CMK (cell line): ENCODE results near the gene CEP68.
"Not testable (repeated sequence)": the region's sequence is repeated elsewhere in the genome, so short reads cannot be mapped to it uniquely, and the experiment has no call there.

Experiments used
- DNase-seq: peaks from one replicate; pipeline ENCODE4 v3.0.0-alpha.2; 2010; ENCODE audit warnings: low read depth

The CEP68 gene

DNA sequence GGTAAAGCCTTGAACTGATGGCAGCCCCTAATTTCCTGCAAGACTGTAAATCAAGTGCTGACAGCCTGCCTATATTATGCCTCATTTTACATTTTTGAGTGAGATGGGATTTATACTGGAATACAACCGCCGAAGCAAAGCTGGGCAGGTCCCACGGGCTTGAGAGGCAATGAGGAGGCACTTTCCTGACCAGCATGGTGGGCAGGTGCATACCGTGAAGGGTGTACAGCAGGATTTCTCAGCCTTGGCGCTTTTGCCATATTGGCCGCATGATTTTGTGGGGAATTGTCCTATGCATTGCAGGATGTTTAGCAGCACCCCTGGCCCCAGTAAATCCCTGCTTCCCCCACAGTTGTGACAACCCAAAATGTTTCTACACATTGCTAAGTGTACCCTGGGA, 22.8 kb downstream of the CEP68 start:
- DNase-seq = no peak

DNA sequence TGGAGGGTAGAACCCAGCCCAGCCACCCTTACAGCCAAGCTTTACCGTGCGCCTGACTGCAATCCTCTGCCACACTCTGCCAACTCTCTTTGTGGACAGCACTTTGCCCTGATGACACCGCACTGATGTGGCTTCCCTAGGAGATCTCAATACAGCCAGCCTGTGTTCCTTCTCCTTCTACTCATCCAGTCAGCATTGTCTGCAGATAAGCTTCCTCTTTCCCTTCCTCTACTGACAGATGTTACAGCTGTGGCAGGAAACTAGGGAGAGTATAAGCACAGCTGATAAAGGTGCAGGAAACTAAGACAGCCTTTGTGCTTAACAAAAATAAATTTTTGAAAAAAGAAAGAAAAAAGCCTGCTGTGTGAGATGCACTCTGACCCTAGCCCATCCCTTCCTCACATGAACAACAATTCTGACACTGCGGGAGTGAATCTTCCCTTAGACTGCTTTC, 25.0 kb downstream of the CEP68 start:
- peak; percentile 91 for DNase-seq

DNA sequence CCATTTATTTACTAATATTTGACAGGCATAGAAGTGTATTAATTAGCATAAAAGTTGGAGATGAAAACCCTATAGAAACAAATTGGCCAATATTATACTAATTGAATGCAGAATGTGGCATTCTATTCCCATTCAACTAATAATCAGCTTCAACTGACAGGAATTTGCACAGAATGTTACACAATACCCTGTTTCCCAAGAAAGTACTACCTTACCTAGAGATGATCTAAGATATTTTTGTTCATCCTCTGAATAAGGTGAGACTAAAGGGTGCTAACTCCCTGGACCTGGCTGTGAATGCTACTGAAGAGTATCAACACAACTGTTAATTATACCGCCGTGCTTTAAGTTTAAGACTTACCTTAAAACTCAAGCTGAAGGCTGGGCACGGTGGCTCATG, 28.9 kb downstream of the CEP68 start:
- no peak for DNase-seq

DNA sequence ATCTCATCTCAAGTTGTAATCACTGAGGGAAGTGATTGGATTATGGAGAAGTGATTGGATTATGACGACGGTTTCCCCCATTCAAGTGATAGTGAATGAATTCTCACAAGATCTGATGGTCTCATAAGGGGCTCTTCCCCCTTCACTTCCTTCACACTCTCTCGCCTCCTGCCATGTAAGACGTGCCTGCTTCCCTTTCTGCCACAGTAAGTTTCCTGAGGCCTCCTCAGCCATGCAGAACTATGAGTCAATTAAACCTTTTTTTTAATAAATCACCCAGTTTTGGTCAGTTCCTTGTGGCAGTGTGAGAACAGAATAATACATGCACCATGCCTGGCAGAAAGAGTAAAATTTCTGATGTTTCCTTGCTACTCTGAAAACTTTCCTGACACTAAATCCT, 36.6 kb downstream of the CEP68 start:
- DNase-seq = no peak

- no peak for DNase-seq
These were observed 37.0 kb downstream of the CEP68 start for GRCh38 chr2:65093211-65093610.

- DNase-seq = no peak
These were observed 40.7 kb downstream of the CEP68 start for GRCh38 chr2:65096948-65097347.

- DNase-seq = no peak
These were observed 41.6 kb downstream of the CEP68 start for GRCh38 chr2:65097844-65098243.

DNA sequence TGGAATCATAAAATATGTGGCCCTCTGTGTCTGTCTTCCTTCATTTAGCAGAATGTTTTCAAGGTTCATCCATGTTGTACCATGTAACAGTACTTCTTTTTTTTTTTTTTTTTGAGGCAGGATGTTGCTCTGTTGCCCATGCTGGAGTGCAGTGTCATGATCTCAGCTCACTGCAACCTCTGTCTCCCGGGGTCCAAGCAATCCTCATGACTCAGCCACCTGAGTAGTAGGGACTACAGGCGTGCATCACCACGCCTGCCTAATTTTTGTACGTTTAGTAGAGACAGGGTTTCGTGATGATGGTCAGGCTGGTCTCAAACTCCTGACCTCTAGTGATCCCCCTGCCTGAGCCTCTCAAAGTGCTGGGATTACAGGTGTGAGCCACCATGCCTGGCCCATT, 42.5 kb downstream of the CEP68 start:
- DNase-seq = no peak

GRCh38 chr2:65101071-65101470, 44.9 kb downstream of the CEP68 start:
- DNase-seq = no peak

DNA sequence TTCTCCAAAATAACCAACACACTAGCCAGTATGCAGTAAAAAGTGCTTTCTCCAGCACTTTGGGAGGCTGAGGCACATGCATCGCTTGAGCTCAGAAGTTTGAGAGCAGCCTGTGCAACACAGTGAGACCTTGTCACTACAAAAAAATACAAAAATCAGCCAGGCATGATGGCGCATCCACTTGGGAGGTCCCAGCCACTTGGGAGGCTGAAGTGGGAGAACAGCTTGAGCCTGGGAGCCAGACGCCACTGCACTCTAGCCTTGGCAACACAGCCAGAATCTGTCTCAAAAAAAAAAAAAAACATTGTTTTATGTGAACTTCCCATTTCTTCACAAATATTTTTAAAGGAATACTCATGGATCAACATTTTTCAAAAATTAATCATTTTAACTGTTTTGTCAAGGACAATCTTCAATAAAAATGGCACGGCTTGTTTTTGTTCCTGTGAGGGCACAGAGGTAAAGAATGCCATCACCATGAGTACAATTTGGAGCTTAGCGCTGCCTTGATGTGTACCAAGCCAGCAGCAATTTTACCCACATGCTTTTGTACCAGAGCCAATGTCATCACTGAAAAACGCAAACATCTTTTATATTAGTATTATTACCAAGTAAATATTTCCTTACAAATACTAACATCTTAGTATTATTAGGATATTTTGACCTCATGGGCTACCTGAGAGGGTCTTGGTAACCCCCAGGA, 46.9 kb downstream of the CEP68 start:
- no peak for DNase-seq

- no peak for DNase-seq
These were observed 51.3 kb downstream of the CEP68 start for GRCh38 chr2:65107530-65107929.

GRCh38 chr2:65108780-65109179, 52.6 kb downstream of the CEP68 start:
- DNase-seq = no peak

DNA sequence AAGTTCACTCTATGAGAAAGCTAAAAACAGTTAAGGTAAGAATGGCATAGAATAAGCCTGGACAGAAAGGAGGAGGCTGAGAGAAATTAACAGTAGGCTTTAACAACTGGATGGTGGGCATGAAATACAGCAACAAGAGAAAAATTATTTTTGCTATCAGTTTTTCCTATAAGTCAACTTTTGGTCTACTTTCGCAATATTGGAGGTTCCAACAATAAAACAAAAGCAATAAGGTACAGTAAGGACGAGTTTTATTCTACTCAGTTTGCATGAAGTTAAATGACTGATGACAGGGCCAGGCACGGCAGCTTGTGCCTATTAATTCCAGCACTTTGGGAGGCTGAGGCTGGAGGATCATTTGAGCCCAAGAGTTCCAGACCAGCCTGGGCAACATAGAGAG, 56.4 kb downstream of the CEP68 start:
- no peak for DNase-seq

GRCh38 chr2:65113229-65113628, 57.0 kb downstream of the CEP68 start:
- no peak for DNase-seq

- no peak for DNase-seq
These were observed 57.6 kb downstream of the CEP68 start for GRCh38 chr2:65113816-65114215.

DNA sequence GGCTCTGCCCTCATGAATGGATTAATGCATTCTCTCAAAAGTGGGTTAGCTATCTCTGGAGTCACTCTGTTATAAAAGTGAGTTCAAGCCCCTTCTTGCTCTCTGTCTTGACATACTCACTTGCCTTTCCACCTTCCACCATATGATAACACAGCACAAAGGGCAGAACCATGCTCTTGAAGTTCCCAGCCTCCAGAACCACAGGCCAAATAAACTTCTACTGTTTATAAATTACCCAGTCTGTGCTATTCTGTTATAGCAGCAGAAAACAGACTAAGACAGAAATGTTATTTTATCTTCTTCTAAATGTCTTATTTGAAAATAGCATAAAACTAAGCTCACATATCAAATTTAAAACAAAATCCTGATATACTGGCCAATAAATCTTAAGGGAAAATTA, 58.7 kb downstream of the CEP68 start:
- DNase-seq = no peak

DNA sequence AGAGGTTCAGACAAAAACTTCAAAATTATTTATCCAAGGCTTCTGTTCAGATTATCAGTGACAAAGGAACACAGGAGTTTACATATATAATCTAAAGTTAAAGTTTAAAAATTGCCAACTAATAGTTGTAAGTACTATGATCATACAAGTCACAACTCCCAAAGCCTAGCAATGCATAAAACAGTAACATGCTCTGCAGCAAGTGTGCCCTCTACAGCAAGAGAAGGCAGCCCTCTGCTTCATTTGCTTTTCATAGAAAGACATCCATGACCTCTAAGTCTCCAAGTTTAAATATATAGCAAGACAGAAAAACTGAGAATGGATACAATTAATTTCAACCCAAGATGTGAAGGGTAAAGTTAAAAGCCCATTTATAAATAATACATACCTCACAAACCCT, 60.4 kb downstream of the CEP68 start:
- DNase-seq = no peak

DNA sequence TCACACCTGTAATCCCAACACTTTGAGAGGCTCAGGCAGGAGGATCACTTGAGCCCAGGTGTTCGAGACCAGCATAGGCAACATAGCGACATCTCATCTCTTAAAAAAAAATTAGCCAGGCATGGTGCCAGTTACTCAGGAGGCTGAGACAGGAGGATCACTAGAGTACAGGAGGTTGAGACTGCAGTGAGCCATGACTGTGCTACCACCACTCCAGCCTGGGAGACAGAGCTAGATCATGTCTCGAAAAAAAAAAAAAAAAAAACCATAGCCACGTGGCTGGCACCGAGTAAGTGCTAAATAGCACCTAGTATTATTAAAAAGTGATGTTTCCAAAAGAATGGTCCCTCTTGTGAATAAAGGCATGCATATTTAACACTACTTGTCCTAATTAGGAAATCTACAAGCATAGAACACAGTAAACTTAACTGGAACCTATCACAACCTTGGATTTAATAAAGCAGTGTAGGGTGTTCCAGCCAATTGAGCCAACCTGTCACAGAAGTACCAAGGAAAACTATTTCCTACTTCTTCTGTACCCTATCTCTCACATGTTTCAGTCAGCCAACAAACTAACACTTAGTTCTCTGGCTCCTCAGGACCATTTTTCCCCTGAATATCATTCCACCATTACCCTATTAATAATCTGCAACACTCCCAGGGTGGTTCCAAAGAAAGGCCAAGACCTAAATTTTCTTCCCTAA, 64.9 kb downstream of the CEP68 start:
- no peak for DNase-seq

- no peak for DNase-seq
These were observed 66.1 kb downstream of the CEP68 start for GRCh38 chr2:65122313-65122712.

DNA sequence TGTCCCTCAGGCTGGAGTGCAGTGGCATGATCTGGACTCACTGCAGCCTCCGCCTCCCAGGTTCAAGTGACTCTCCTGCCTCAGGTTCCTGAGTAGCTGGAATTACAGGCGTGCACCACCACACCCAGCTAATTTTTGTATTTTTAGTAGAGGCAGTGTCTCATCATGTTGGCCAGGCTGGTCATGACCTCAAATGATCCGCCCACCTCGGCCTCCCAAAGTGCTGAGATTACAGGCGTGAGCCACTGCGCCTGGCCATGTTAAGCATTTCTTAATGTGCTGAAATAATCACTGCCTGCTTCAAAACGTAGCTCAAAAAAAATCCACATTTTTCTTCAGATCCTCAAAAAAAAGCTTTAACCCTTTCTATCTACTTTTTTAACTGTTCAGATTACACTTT, 69.2 kb downstream of the CEP68 start:
- DNase-seq = not testable (repeated sequence)

GRCh38 chr2:65128297-65129190, 72.3 kb downstream of the CEP68 start:
- DNase-seq = no peak

GRCh38 chr2:65129286-65129825, 73.1 kb downstream of the CEP68 start:
- peak; percentile 14 for DNase-seq
